Activated CD8-positive, alpha-beta T cell treated with anti-CD3 and anti-CD28 coated beads, Interleukin-2, amount 10 ng/mL, durations not matched to agents 7 days and 5 days (primary cell): ENCODE data around the gene LIME1. TPM values are rescaled to one million over a fixed set of nuclear protein-coding genes. Genes with fewer than 3 reads are reported as not detected.

ENCODE experiments used
- ATAC-seq: fragments of 150-1000 bp; cut with Tn5 transposase; one replicate; pipeline ENCODE4 v1.10.0; 2021; ENCODE audit warnings: moderate library complexity
- CTCF ChIA-PET: fragments of 350-600 bp; sonication (Branson Sonifier 250); formaldehyde crosslinking; loops from one replicate; lab custom pipeline; 2021; ENCODE audit warnings: antibody characterized with exemption; lab: Charles Lee
- POLR2A ChIA-PET: fragments of 350-600 bp; sonication (Branson Sonifier 250); formaldehyde crosslinking; loops from one replicate; lab custom pipeline; 2021; ENCODE audit warnings: antibody characterized with exemption; lab: Charles Lee
- DNase-seq: peaks from one replicate; pipeline ENCODE4 v3.0.0-alpha.2; 2020
- H3K27ac Mint-ChIP-seq: one replicate; pipeline ENCODE4 v1.8.0; 2021; ENCODE audit warnings: mild to moderate bottlenecking, mixed read lengths
- H3K27me3 Mint-ChIP-seq: one replicate; pipeline ENCODE4 v1.8.0; 2021; ENCODE audit warnings: low read depth, mixed read lengths
- H3K36me3 Mint-ChIP-seq: one replicate; pipeline ENCODE4 v1.8.0; 2021; ENCODE audit warnings: low read depth, mixed read lengths
- H3K4me1 Mint-ChIP-seq: one replicate; pipeline ENCODE4 v1.8.0; 2021; ENCODE audit warnings: low read depth, mixed read lengths
- H3K4me3 Mint-ChIP-seq: one replicate; pipeline ENCODE4 v1.8.0; 2021; ENCODE audit warnings: mild to moderate bottlenecking, mixed read lengths
- H3K9me3 Mint-ChIP-seq: one replicate; pipeline ENCODE4 v1.8.0; 2022; ENCODE audit warnings: mixed read lengths; ENCODE audit not compliant: insufficient read depth
- total RNA-seq, 2 experiments: library from RNA; stranded (reverse); gene quantifications; one replicate each; pipeline ENCODE4 v1.2.3, GENCODE V29; 2021

The LIME1 gene
- total RNA-seq, 2 experiments from 2014 or later = 163 to 165 TPM

GRCh38 chr20:63742381-63743024, 6.0 kb downstream of the LIME1 start:
- H3K9me3 Mint-ChIP-seq = no peaks in the 10 kb centered on the region
- no peak for ATAC-seq
- H3K4me3 Mint-ChIP-seq = no peak overlapping the region
- H3K36me3 Mint-ChIP-seq = peaks cover 10% of the 10 kb centered on the region
- H3K4me1 Mint-ChIP-seq = no peaks in the 10 kb centered on the region
- H3K27ac Mint-ChIP-seq = no peak overlapping the region
- ChIA-PET POLR2A (interaction anchor here (0.9 kb wide), 1 partner anchor 32 kb away, joined by 3 read pairs; no protein-coding TSS in a partner anchor), CTCF (no interaction called here)
- no peak for DNase-seq
- no peaks in the 10 kb centered on the region for H3K27me3 Mint-ChIP-seq

DNA sequence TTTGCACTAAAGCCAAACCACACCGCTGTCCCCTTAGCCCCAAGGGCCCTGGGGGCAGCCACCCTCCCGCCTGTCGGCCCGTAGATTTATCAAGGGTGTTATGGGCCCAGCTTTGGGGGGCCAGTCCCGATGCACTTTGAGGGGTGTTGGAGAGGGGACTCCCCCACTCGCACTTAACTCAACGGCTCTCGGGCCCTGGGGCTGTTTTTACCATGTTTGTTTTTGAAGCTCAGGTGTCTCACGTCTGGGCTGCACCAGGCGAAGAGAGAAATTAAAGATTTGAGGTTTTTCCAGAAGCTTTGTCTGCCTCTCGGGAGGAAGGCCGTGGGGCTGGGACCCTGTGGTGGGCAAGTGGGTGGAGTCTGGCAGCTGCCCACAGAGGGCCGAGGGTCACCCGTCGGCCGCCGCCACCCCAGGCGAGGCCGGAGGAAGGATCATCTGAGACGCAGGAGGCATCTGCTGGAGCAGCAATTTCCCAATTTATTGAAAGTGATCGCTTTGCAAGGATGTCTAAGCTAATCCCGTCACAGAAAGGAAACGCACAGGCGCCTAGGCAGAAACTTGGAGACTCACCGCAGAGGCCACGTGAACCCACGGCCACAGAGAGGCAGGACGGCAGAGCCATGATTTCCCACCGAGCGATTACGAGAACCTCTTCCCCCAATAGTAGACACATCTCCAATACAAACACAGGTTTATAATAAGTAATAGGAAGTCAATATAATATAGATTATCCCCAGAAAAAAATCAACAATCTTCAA, 6.9 kb downstream of the LIME1 start:
- no peaks in the 10 kb centered on the region for H3K4me1 Mint-ChIP-seq
- DNase-seq = no peak
- H3K27me3 Mint-ChIP-seq = no peaks in the 10 kb centered on the region
- no peaks in the 10 kb centered on the region for H3K9me3 Mint-ChIP-seq
- no peak overlapping the region for H3K4me3 Mint-ChIP-seq
- H3K27ac Mint-ChIP-seq = no peak overlapping the region
- ATAC-seq = no peak
- H3K36me3 Mint-ChIP-seq = peaks cover 10% of the 10 kb centered on the region
- ChIA-PET CTCF (no interaction called here), POLR2A (interaction anchor here (0.9 kb wide), 1 partner anchor 33 kb away, joined by 3 read pairs; no protein-coding TSS in a partner anchor)

- Mint-ChIP-seq H3K27ac (no peak overlapping the region), H3K36me3 (peaks cover 10% of the 10 kb centered on the region)
- CTCF ChIA-PET = no interaction called here
These were observed 7.7 kb downstream of the LIME1 start for GRCh38 chr20:63744158-63744557.

DNA sequence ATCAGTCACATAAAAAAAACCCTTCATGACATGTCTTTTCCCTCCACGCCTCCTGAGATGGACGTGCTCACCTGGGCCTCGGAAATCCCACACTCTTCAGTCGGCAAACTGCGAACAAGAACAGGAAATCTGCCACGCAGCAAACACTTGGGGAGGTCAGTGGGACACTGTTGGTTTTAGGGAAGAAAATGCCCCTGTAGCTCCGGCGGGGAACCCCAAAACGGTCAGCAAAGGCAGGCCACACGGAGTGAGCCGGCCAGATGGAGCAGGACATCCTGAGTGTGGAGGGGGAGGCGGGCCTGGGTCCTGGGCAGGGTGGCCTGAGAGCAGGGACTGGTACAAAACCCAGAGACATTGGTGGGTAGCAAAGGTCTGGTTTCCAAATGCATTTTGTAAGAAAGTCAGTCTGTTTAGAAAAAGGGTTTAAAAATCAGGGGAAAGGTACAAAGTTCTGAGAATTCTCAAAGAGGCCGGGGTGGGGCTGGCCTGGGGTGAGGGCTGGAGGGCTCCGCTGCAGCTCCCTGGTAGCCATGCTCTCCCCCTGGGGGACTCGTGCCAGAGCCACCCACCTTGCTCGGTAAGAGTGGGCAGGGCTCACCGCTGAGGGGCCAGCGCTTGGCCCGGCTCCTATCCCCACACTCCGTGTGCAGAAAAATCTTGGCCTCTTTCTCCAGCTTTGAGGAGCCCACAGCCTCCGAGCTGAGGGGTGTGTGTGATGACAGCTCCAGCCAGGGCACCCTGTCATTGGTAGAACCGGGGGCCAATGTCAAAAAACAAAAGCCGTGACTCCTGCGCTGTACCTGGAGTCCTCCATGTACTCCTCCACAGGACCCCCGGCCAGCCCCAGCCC, 8.3 kb downstream of the LIME1 start:
- no peaks in the 10 kb centered on the region for H3K27me3 Mint-ChIP-seq
- ATAC-seq (no peak), DNase-seq (no peak)
- no peaks in the 10 kb centered on the region for H3K9me3 Mint-ChIP-seq
- H3K4me1 Mint-ChIP-seq = peaks cover 4% of the 10 kb centered on the region
- peaks cover 10% of the 10 kb centered on the region for H3K36me3 Mint-ChIP-seq
- no peak overlapping the region for H3K27ac Mint-ChIP-seq
- ChIA-PET POLR2A (no interaction called here), CTCF (interaction anchor here (0.9 kb wide), 1 partner anchor 103 kb away, joined by 3 read pairs; no protein-coding TSS in a partner anchor)
- H3K4me3 Mint-ChIP-seq = no peak overlapping the region

More at GRCh38 chr20:63744158-63744557, 7.7 kb downstream of the LIME1 start:
- H3K4me3 Mint-ChIP-seq = no peak overlapping the region
- no peaks in the 10 kb centered on the region for H3K27me3 Mint-ChIP-seq
- DNase-seq (no peak), ATAC-seq (no peak)
- no peaks in the 10 kb centered on the region for H3K9me3 Mint-ChIP-seq
- no peaks in the 10 kb centered on the region for H3K4me1 Mint-ChIP-seq
- POLR2A ChIA-PET = no interaction called here

- Mint-ChIP-seq H3K27me3 (no peaks in the 10 kb centered on the region), H3K9me3 (no peaks in the 10 kb centered on the region), H3K4me3 (no peak overlapping the region), H3K4me1 (peaks cover 9% of the 10 kb centered on the region), H3K36me3 (peaks cover 10% of the 10 kb centered on the region), H3K27ac (no peak overlapping the region)
- ChIA-PET POLR2A (no interaction called here), CTCF (interaction anchor here (0.9 kb wide), 1 partner anchor 103 kb away, joined by 3 read pairs; no protein-coding TSS in a partner anchor)
- ATAC-seq (no peak), DNase-seq (no peak)
These were observed 9.0 kb downstream of the LIME1 start for GRCh38 chr20:63745424-63745805.

GRCh38 chr20:63745961-63746731, 9.7 kb downstream of the LIME1 start:
- CTCF ChIA-PET = no interaction called here
- ATAC-seq = no peak
- Mint-ChIP-seq H3K9me3 (no peaks in the 10 kb centered on the region), H3K4me1 (peaks cover 16% of the 10 kb centered on the region), H3K27ac (no peak overlapping the region), H3K27me3 (no peaks in the 10 kb centered on the region), H3K4me3 (no peak overlapping the region), H3K36me3 (peaks cover 10% of the 10 kb centered on the region)
- no peak for DNase-seq
- POLR2A ChIA-PET = no interaction called here

- Mint-ChIP-seq H3K9me3 (no peaks in the 10 kb centered on the region), H3K4me3 (no peak overlapping the region), H3K36me3 (peaks cover 6% of the 10 kb centered on the region), H3K4me1 (peaks cover 20% of the 10 kb centered on the region), H3K27ac (no peak overlapping the region), H3K27me3 (no peaks in the 10 kb centered on the region)
- POLR2A ChIA-PET = no interaction called here
- CTCF ChIA-PET = no interaction called here
- ATAC-seq (no peak), DNase-seq (no peak)
These were observed 10.4 kb downstream of the LIME1 start for GRCh38 chr20:63746751-63747315.

DNA sequence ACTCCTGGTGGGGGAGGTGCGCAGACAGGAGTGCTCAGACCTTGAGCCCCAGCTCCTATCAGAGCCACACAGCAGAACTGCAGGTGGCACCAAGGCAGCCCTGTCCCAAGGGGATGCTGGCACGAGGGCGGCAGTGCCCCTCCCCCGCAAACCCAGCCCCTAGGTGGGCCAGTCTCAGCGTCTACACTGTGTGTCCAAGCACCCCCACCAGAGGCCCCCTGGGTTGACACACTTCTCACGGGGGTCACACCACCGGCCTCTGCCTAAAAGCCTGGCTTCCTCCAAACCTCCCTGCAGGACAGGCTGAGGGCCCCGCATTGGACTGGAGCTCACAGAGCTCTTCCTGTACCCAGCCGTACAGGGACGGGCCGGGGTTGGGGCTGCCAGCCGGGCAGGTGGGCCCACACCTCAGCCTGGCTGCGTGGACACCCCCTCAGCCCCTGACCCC, 11.2 kb downstream of the LIME1 start:
- Mint-ChIP-seq H3K27me3 (no peaks in the 10 kb centered on the region), H3K36me3 (peaks cover 6% of the 10 kb centered on the region), H3K4me1 (peaks cover 24% of the 10 kb centered on the region), H3K4me3 (no peak overlapping the region), H3K27ac (no peak overlapping the region), H3K9me3 (no peaks in the 10 kb centered on the region)
- POLR2A ChIA-PET = no interaction called here
- DNase-seq = no peak
- CTCF ChIA-PET = no interaction called here
- no peak for ATAC-seq

GRCh38 chr20:63748070-63748933, 11.8 kb downstream of the LIME1 start:
- Mint-ChIP-seq H3K4me1 (peaks cover 26% of the 10 kb centered on the region), H3K36me3 (peaks cover 4% of the 10 kb centered on the region), H3K9me3 (no peaks in the 10 kb centered on the region), H3K4me3 (no peak overlapping the region), H3K27ac (peak overlapping the region; percentile 60), H3K27me3 (no peaks in the 10 kb centered on the region)
- DNase-seq = no peak
- ChIA-PET CTCF (no interaction called here), POLR2A (interaction anchor here (3.0 kb wide), 1 partner anchor 7 kb away, joined by 14 read pairs; no protein-coding TSS in a partner anchor)
- no peak for ATAC-seq

DNA sequence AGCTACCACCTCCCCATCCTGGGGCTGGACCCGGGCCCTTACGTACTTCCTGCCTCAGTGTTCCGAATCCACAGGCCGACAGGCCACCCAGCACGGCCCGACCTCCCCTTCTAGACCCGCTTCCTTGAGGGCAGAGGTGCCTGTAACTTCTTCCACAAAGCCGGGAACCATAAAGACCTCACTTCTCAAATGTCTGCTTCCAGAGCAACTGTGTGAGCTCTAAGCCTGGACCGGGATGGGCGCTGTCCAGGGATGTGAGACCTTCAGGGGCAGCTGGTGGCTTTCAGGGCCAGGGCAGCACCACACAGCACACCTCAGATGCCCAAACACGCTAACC, 12.4 kb downstream of the LIME1 start:
- Mint-ChIP-seq H3K9me3 (no peaks in the 10 kb centered on the region), H3K4me1 (peaks cover 26% of the 10 kb centered on the region), H3K4me3 (no peak overlapping the region), H3K36me3 (no peaks in the 10 kb centered on the region), H3K27me3 (no peaks in the 10 kb centered on the region), H3K27ac (peak overlapping the region; percentile 60)
- POLR2A ChIA-PET = interaction anchor here (3.0 kb wide), 1 partner anchor 8 kb away, joined by 14 read pairs; no protein-coding TSS in a partner anchor
- CTCF ChIA-PET = interaction anchor here (1.5 kb wide), 1 partner anchor 37 kb away, joined by 6 read pairs; no protein-coding TSS in a partner anchor
- ATAC-seq (no peak), DNase-seq (no peak)
